HepG2 (cell line): ENCODE measurements around the gene NTN4. TPM values are rescaled to one million over a fixed set of nuclear protein-coding genes. Genes with fewer than 3 reads are reported as not detected.

Source experiments
- CEBPG ChIP-seq: IDR thresholded peaks from 2 replicates; pipeline ENCODE4 v1.6.1; 2016
- CREM ChIP-seq, 2 experiments: sonication (generic) in 1 of 2; formaldehyde crosslinking in 1 of 2; IDR thresholded peaks; 2 replicates each; pipeline versions ENCODE4 v1.4.0 to v1.6.1; 2016 to 2020; ENCODE audit warnings: antibody characterized with exemption in 1 of 2, mild to moderate bottlenecking in 1 of 2, missing genetic modification reagents in 1 of 2
- DDIT3 ChIP-seq: sonication (generic); formaldehyde crosslinking; IDR thresholded peaks from 2 replicates; pipeline ENCODE4 v1.4.0; 2020; ENCODE audit warnings: mild to moderate bottlenecking, missing genetic modification reagents
- ELF3 ChIP-seq: IDR thresholded peaks from 2 replicates; pipeline ENCODE4 v1.6.1; 2016; ENCODE audit warnings: missing genetic modification reagents, missing compliant biosample characterization
- FOXA3 ChIP-seq: IDR thresholded peaks from 2 replicates; pipeline ENCODE4 v1.6.1; 2016; ENCODE audit warnings: missing genetic modification reagents, missing compliant biosample characterization
- HMG20B ChIP-seq: conservative IDR thresholded peaks from 2 replicates; pipeline ENCODE4 v1.6.1; 2016; ENCODE audit warnings: missing genetic modification reagents, missing compliant biosample characterization
- HNF1A ChIP-seq, 2 experiments: sonication (generic) in 1 of 2; formaldehyde crosslinking in 1 of 2; IDR thresholded peaks; 2 replicates each; pipeline versions ENCODE4 v1.4.0 to v1.6.1; 2016 to 2020; ENCODE audit warnings: borderline replicate concordance in 1 of 2, low read depth in 1 of 2, mild to moderate bottlenecking in 1 of 2, missing genetic modification reagents in 1 of 2
- NFKB2 ChIP-seq: sonication (generic); formaldehyde crosslinking; IDR thresholded peaks from 2 replicates; pipeline ENCODE4 v1.4.0; 2020; ENCODE audit warnings: missing genetic modification reagents, borderline replicate concordance
- NR3C1 ChIP-seq: sonication (generic); formaldehyde crosslinking; IDR thresholded peaks from 2 replicates; pipeline ENCODE4 v1.4.0; 2020; ENCODE audit warnings: missing genetic modification reagents
- POLR2G ChIP-seq: fragments of 200-400 bp; formaldehyde crosslinking; IDR thresholded peaks from 2 replicates; pipeline ENCODE4 v1.6.1; 2018; ENCODE audit warnings: mild to moderate bottlenecking, low read depth, low read length, moderate library complexity
- RXRB ChIP-seq: IDR thresholded peaks from 2 replicates; pipeline ENCODE4 v1.6.1; 2016; ENCODE audit warnings: borderline replicate concordance, missing genetic modification reagents, missing compliant biosample characterization
- TBL1XR1 ChIP-seq: fragments of 150-350 bp; IDR thresholded peaks from 2 replicates; pipeline ENCODE4 v1.6.1; 2014; ENCODE audit warnings: borderline replicate concordance, low read length; ENCODE audit not compliant: partially characterized antibody
- ZBTB14 ChIP-seq: sonication (generic); formaldehyde crosslinking; IDR thresholded peaks from 2 replicates; pipeline ENCODE4 v1.4.0; 2020; ENCODE audit warnings: missing genetic modification reagents
- ZNF331 ChIP-seq: sonication (generic); formaldehyde crosslinking; IDR thresholded peaks from 2 replicates; pipeline ENCODE4 v1.4.0; 2020; ENCODE audit warnings: missing genetic modification reagents
- ZNF614 ChIP-seq: IDR thresholded peaks from 2 replicates; pipeline ENCODE4 v1.6.1; 2018; ENCODE audit warnings: missing biosample characterization, missing genetic modification reagents, inconsistent platforms, borderline replicate concordance
- ZNF776 ChIP-seq: sonication (generic); formaldehyde crosslinking; IDR thresholded peaks from 2 replicates; pipeline ENCODE4 v1.4.0; 2020; ENCODE audit warnings: mild to moderate bottlenecking, missing genetic modification reagents
- ZNF879 ChIP-seq: sonication (generic); formaldehyde crosslinking; IDR thresholded peaks from 2 replicates; pipeline ENCODE4 v1.8.1; 2023; ENCODE audit warnings: missing genetic modification reagents
- polyA plus RNA-seq, 8 experiments: library from polyadenylated mRNA; depleted of rRNA in 3 of 8; stranded (reverse) in 7 of 8; unstranded in 1 of 8; fragments of >200 nt; fragmentation: Illumina TruSeq in 4 of 8; extraction: Trizol in 4 of 8; gene quantifications; 2 replicates each; pipeline versions ENCODE4 v1.2.1 to v1.2.3, GENCODE V29; 2011 to 2016; ENCODE audit warnings: low read depth in 4 of 8, missing spikeins in 1 of 8, mixed read lengths in 1 of 8; ENCODE audit not compliant: insufficient read depth in 1 of 8
- total RNA-seq, 5 experiments: library from RNA; depleted of rRNA; stranded (reverse); fragments of >200 nt; fragmentation: Illumina TruSeq; extraction: Trizol; gene quantifications; 2 replicates each; pipeline ENCODE4 v1.2.3, GENCODE V29; 2016; ENCODE audit warnings: low read depth in 1 of 5
- TF ChIP-seq, protein P1 (sequence below): sonication (generic); formaldehyde crosslinking; IDR thresholded peaks from 2 replicates; pipeline ENCODE4 v1.4.0; 2020; ENCODE audit warnings: missing genetic modification reagents
- TF ChIP-seq, protein P2 (sequence below): IDR thresholded peaks from 2 replicates; pipeline ENCODE4 v1.6.1; 2012; ENCODE audit warnings: low read length, improper control_type of control experiment

The NTN4 gene
- total and polyA plus RNA-seq, 2 of the 13 experiments (the other 11 are each of a cell fraction or from before 2014, with no cell fraction given) = 7.8 to 11.5 TPM

DNA sequence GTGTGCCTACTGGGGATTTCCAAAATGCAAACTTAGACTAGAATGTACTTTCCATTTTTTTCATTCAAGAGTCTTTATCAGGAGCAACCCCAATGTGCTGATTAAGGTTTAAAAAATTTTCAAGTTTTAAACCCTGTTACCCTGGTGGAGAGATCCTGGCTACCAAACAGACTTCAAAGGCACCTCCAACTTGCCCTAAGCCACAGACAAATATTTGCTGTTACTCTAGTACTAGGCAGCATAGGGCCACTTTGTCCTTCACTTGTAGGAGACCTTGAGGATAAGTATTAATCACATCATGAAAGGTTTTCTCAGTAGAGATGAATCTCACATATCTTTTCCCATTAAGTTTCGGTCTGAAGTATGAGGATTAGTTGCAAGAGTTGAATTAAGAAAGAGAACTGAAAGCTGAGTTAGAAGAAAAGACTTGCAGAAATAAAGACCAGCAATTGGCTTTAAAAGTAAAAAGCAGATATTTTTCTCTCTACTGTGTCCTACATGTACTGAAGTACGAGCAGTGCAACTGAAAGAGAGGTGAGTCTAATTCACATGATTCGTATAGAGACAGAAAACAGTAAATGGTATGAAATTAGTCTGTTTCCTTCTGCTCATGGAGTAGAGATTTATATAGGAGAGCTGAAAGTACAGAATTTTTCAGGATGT, 28.3 kb downstream of the NTN4 start (continued):
- TF ChIP-seq DDIT3 (no peak), CREM (IDR thresholded peaks at IDR 0.05) (peak; percentile 87; the same call in 1 of the 2 replicates), CREM (CRISPR knock-in tag; IDR thresholded peaks at IDR 0.05) (no peak), TBL1XR1 (peak; percentile 53), RXRB (peak; percentile 81), ZNF614 (peak; percentile 84), FOXA3 (CRISPR knock-in tag) (peak; percentile 96), ELF3 (CRISPR knock-in tag) (peak; percentile 66), ZNF879 (no peak), POLR2G (no peak), ZNF776 (CRISPR knock-in tag) (no peak), HNF1A (IDR thresholded peaks at IDR 0.05; ENCODE audit: low read depth) (peak; percentile 45; the same call in 1 of the 2 replicates), HNF1A (CRISPR knock-in tag; IDR thresholded peaks at IDR 0.05; ENCODE audit: borderline replicate concordance) (peak; percentile 71; the same call in 1 of the 2 replicates), ZBTB14 (CRISPR knock-in tag) (no peak), ZNF331 (peak; percentile 92; the same call in 1 of the 2 replicates), HMG20B (CRISPR knock-in tag) (peak; percentile 64; the same call in 1 of the 2 replicates), NFKB2 (CRISPR knock-in tag) (no peak), NR3C1 (no peak), CEBPG (CRISPR knock-in tag) (peak; percentile 56)
- TF ChIP-seq, protein P1, sequence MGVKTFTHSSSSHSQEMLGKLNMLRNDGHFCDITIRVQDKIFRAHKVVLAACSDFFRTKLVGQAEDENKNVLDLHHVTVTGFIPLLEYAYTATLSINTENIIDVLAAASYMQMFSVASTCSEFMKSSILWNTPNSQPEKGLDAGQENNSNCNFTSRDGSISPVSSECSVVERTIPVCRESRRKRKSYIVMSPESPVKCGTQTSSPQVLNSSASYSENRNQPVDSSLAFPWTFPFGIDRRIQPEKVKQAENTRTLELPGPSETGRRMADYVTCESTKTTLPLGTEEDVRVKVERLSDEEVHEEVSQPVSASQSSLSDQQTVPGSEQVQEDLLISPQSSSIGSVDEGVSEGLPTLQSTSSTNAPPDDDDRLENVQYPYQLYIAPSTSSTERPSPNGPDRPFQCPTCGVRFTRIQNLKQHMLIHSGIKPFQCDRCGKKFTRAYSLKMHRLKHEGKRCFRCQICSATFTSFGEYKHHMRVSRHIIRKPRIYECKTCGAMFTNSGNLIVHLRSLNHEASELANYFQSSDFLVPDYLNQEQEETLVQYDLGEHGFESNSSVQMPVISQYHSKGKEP (CRISPR knock-in tag) = no peak
- TF ChIP-seq, protein P2, sequence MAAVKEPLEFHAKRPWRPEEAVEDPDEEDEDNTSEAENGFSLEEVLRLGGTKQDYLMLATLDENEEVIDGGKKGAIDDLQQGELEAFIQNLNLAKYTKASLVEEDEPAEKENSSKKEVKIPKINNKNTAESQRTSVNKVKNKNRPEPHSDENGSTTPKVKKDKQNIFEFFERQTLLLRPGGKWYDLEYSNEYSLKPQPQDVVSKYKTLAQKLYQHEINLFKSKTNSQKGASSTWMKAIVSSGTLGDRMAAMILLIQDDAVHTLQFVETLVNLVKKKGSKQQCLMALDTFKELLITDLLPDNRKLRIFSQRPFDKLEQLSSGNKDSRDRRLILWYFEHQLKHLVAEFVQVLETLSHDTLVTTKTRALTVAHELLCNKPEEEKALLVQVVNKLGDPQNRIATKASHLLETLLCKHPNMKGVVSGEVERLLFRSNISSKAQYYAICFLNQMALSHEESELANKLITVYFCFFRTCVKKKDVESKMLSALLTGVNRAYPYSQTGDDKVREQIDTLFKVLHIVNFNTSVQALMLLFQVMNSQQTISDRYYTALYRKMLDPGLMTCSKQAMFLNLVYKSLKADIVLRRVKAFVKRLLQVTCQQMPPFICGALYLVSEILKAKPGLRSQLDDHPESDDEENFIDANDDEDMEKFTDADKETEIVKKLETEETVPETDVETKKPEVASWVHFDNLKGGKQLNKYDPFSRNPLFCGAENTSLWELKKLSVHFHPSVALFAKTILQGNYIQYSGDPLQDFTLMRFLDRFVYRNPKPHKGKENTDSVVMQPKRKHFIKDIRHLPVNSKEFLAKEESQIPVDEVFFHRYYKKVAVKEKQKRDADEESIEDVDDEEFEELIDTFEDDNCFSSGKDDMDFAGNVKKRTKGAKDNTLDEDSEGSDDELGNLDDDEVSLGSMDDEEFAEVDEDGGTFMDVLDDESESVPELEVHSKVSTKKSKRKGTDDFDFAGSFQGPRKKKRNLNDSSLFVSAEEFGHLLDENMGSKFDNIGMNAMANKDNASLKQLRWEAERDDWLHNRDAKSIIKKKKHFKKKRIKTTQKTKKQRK = no peak
